ENCODE results near the gene ATXN3L.

The ATXN3L gene

DNA sequence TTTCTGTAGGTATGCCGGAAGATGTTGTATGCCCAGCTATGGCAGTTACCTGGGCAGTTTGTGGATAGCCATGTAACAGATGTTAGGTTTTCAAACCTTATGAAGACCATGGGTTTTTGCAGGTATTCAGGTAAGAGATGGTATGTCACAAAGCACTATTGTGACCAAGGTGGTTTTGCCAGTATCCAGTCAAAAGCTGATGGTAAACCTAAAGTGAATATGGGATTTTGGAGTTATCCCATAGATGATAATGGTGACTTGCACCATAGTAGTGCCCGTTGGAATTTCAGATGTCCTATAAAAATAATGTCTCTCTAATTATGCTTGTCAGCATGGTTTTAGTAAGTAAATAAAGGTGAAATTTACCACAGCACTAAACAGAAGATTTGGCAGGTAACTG, at the start of gene ATXN3L:
Gene ATXN3L (minus strand): TSS at position 101 of the 400 bp plus-strand sequence. CDS start 119 bp downstream, outside the sequence.
- DNase-seq = no peak

DNA sequence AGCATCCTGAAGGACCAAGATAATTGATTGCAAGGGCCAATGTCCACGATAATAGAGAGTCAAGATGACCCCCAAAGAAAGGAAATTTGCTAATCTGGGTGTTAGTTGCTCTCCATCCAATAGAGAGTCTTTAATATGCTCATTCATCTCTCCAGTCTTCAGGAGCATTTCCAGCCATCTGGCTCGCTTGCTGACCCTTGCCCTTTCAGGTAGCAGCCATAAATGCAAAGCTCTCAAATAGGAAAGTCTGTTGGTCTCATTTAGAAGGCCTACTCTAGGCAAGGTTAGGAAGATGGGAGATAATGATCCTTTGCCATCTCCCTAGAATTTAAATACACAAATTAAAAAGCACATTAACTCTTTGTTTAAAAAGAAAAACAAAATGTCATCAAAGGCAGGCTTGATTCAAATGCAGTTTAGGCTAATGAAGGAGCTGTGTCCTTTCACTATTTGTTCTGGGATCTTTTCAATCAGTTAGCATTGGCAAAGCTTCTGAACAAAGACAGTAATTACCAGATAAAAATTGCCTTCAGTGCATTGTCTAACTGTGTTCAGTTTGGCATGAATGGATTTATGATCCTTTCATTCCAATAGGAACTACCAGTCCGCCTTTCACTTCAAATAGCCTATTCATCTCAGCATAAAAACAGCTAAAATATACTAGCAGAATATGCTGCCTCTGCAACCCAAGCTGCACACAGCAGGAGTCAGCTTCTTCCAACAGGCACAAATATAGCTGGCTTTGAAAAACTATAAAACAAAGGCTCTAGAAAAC, 49.6 kb upstream of the ATXN3L start:
- DNase-seq = no peak

DNA sequence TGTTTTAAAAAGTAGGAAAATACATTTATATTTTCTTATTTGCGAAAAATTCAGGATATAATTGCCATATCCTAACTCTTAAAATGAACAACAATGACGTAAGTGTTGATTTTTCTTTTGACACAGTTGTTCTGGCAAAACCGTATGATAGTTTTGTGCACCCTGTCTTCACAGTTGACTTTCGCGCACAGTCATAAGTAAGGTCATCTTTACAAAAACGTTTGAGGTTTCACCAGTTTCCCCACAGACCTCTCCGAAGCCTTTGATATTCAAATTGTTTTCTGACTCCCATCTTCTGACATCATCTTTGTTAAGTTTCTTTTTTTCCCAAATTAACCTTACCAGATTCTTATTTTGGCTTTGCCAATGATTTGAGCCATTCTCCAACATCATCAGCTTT, 48.1 kb upstream of the ATXN3L start:
- no peak for DNase-seq

- DNase-seq = no peak
Observed at GRCh38 chrX:13366698-13367097, 46.8 kb upstream of the ATXN3L start.

- DNase-seq = no peak
Observed at GRCh38 chrX:13365161-13365560, 45.3 kb upstream of the ATXN3L start.

DNA sequence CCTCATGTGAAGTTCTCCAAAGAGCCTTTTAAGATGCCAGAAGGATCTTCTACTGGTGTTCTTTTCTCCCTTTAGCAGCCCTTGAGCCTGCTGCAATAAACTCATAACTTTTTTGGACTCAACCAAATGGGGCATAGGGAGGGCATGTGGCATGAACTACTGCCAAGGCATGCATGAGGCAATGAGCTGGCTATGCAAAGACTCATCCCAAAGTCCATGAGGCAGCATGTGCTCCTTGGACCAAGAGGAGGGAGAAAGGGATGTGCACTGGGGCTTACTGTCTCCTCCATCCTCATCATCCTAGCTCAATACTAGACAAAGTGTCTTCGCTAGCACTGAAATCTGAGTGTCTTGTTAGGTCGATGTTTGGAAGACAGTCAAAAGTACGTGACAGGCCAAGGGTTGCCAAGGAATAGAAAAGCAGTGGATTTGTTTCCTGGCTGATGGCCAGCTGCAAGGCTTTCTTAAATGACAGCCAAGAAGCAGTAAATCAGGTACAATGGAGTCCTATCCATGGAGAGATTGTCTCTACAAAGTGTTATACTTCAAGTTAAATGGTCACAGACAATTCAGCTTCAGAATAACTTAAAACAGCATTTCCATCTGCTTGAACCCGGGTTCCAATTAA, 44.5 kb upstream of the ATXN3L start:
- no peak for DNase-seq

GRCh38 chrX:13360146-13360545, 40.3 kb upstream of the ATXN3L start:
- no peak for DNase-seq

DNA sequence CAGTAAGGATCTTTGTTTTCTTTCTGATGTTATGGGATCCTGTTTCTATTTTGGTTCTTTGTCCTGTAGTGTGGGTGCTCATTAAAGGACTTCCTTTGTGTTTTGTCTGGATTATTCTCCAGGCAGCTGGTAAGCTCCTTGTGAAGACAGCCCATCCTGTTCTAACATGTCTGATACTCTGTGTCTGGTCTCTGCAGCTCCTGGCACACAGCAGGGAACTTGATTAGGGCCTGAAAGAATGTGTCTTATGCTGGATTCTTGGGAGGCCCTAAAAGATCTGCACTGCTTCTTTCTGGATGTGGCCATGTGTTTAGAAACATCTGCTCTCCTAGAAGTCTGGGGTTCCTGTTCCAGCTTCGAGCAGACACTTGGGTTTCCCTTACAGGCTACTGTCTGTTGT, 38.1 kb upstream of the ATXN3L start:
- no peak for DNase-seq

DNA sequence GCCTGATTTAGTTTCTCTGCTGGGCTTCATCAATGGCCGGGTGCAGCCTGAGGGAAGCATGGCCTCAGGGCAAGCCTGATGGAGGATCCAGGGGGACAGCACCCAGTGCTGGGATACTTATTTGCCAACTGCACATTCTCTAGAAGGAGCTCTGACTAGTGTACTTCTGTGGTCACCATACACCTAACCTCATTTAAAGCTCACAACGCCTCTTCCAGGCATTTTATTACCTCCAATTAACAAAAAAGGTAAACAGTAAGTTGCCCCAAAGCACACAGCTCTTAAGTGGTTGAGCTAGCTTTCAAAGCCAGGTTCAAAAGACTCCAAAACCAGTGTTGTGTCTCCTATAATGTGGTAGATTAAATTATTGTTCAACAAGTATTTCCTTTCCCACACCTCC, 26.8 kb upstream of the ATXN3L start:
- DNase-seq = no peak

DNA sequence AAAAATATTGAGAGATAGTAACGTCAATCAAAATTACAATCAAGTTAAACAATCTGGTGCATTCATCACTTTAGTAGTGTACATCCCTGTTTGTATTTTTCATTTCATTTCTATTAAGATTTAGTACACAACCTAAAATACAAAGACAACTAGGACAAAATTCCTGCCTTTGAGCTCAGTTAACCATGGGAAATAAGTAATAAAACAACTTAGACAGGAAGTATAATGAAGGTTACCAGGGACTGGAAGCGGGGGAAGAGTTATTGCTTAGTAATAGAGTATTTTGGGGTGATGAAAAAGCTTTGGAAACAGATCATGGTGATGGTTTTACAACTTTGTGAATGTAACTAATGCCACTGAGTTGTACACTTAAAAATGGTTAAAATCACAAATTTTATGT, 25.6 kb upstream of the ATXN3L start:
- DNase-seq = no peak

- no peak for DNase-seq
Observed at GRCh38 chrX:13345037-13345436, 25.2 kb upstream of the ATXN3L start.

DNA sequence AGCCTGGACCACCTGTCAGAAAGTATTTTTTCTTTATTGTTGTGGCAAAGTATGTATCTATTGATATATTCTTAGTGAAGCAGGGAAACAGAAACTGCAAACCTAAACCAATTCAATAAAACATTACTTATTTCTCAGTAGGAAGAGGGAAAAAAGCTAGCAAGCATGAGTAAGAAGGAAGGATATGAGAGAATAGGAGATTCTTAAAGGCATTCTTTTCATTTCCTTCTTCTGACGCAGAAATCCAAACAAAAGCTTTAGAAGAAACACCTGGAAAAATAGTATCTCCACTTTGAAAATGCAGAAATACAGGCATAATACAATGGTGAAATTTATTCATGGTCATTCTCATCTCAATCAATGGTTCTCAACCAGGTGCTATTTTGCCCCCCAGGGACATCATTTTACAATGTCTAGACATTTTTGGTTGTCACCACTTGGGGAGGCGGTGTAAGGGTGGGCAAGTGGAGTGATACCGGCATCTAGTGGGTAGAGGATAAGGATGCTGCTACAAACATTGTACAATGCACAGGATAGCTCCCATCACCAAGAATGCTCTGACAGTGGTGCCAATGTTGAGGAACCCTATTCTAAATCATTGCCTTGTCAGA, 21.7 kb upstream of the ATXN3L start:
- DNase-seq = no peak

GRCh38 chrX:13340182-13340791, 20.4 kb upstream of the ATXN3L start:
- DNase-seq = no peak

DNA sequence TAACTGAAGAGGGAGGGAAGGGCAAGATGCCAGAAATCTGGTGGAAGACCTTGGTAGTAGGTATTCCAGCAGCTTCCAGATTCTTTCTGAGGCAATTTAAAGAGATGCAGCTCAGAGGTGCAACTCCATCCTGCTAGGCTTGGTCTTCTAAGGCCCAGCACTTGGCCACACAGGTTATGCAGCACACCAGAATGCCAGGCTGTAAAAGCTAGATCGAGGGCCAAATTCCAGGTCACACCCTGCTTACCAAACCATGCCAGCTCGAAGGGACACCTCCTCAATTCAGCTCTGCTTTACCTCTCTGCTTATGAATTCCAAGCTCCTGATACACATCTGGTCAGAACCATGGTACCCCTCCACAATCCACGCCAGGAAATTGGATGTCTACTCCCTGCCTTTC, 19.8 kb upstream of the ATXN3L start:
- DNase-seq = no peak

DNA sequence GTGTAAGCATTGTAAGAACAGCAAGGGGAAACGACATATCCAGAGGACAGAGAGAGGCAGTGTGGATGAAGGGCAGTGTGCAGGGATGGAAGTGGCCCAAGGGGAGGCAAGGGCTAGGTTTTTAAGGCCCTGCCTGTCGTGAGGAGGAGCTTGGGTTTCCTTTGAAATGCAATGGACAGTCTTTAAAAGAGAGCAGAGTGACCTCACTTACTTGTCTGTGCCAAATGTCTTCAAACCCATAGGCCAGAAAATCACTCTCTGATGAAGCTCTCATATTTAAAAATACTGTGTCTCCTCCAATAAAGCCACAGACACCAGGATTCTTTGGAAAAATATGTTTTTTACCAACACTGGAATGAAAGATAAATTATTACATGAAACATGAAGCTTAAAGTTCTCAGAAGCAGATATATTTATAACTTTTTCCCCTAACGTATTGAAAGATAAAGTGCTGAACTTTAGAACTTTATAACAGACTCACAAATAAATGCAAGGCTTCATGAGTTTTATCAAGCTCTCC, 19.2 kb upstream of the ATXN3L start:
- DNase-seq = no peak

DNA sequence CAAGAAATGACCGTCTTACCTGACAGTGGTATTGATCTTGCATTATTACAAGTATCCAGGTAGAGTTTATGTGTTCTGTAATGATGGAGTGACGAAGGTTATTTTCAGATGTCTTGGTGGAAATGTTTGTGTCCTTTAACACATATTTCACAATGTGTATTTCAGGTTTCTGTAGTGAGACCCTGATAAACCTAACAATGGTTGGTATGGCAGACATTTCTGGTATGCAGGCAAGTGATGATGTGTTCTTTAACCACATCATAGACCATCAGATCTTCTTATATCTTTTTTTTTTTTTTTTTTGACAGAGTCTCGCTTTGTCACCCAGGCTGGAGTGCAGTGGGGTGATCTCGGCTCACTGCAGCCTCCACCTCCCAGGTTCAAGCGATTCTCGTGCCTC, 14.6 kb upstream of the ATXN3L start:
- no peak for DNase-seq

- DNase-seq = no peak
Observed at GRCh38 chrX:13330446-13330845, 10.6 kb upstream of the ATXN3L start.

GRCh38 chrX:13327666-13328065, 7.8 kb upstream of the ATXN3L start:
- no peak for DNase-seq

DNA sequence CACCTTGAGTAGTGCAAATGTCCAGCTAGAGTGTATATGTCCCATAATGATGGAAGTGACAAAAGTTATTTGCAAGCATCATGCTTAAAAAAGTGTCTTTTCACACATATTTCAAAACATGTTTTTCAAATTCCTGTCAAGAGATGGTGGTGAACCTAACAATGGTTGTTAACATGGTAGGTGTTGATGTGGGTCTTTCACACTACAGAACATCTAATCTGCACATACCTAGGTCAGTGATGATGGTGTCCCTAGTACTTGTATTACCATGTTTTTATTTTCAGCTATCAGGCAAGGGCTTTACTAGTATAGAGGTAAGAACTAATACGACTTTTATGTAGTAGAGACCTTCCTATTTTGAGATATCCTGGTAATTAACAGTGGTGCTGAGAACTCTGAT, 3.4 kb upstream of the ATXN3L start:
- no peak for DNase-seq

GRCh38 chrX:13317366-13317765, 2.5 kb downstream of the ATXN3L start:
- DNase-seq = no peak

- no peak for DNase-seq
Observed at GRCh38 chrX:13311560-13311959, 8.3 kb downstream of the ATXN3L start.

- DNase-seq = no peak
Observed at GRCh38 chrX:13309631-13310030, 10.2 kb downstream of the ATXN3L start.

GRCh38 chrX:13307041-13307440, 12.8 kb downstream of the ATXN3L start:
- no peak for DNase-seq

GRCh38 chrX:13305108-13305507, 14.7 kb downstream of the ATXN3L start:
- no peak for DNase-seq
